ENCODE results near the gene PPP2R2B. TPM values are rescaled to one million over a fixed set of nuclear protein-coding genes. Genes with fewer than 3 reads are reported as not detected.

The PPP2R2B gene
- total RNA-seq, 1 donor, result not detected

DNA sequence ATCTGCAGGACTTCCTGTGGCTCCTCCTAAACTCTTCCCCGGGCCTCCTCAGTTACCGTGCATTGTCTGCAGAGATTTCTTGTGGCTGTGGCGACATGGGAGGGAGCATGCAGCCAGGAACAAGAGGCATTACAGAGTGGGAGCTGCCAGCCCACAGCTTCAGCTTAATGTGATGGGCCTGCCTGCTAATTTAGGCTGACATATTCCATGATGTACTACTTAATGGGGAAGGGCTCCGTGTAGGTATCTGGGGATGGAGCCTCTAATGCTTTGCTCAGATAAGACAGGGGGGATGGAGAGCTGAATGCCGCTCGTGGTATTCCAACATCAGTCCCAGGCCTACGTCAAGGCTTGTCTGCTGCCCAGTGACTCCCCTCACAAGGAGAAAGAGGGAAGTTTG is 225.0 kb downstream of the PPP2R2B start:
- Histone ChIP-seq H3K4me2 (ENCODE audit: insufficient read depth, low read length) (no peak overlapping the region), H3K27ac (ENCODE audit: low read depth, low read length) (no peak overlapping the region), H3K27me3 (ENCODE audit: insufficient read depth, low read length) (no peaks in the 10 kb centered on the region), H3K4me3 (ENCODE audit: insufficient read depth, low read length) (no peak overlapping the region), H4K20me1 (ENCODE audit: insufficient read depth, low read length) (no peaks in the 10 kb centered on the region), H3K4me1 (ENCODE audit: insufficient read depth, low read length) (no peaks in the 10 kb centered on the region), H3K36me3 (ENCODE audit: insufficient read depth, low read length) (no peaks in the 10 kb centered on the region), H3K9me3 (ENCODE audit: low read depth, low read length) (no peaks in the 10 kb centered on the region), H3K79me2 (ENCODE audit: insufficient read depth, low read length) (no peaks in the 10 kb centered on the region), H2AFZ (ENCODE audit: low read length) (no peak overlapping the region)
- no peak for DNase-seq (ENCODE audit: insufficient read length, low spot score, missing footprints)
- TF ChIP-seq CTCF (IDR thresholded peaks at IDR 0.05; ENCODE audit: extremely low read depth, low read depth, low read length), result no peak

- H3K4me3 ChIP-seq (ENCODE audit: insufficient read depth, low read length), result no peak overlapping the region
- H3K36me3 ChIP-seq (ENCODE audit: insufficient read depth, low read length), result no peaks in the 10 kb centered on the region
- H3K9me3 ChIP-seq (ENCODE audit: low read depth, low read length), result no peaks in the 10 kb centered on the region
- H3K27me3 ChIP-seq (ENCODE audit: insufficient read depth, low read length), result no peaks in the 10 kb centered on the region
- no peak for TF ChIP-seq CTCF (IDR thresholded peaks at IDR 0.05; ENCODE audit: extremely low read depth, low read depth, low read length)
- DNase-seq (ENCODE audit: insufficient read length, low spot score, missing footprints), result no peak
- H3K27ac ChIP-seq (ENCODE audit: low read depth, low read length), result no peak overlapping the region
- H3K79me2 ChIP-seq (ENCODE audit: insufficient read depth, low read length), result no peaks in the 10 kb centered on the region
- no peak overlapping the region for H2AFZ ChIP-seq (ENCODE audit: low read length)
- H4K20me1 ChIP-seq (ENCODE audit: insufficient read depth, low read length), result no peaks in the 10 kb centered on the region
- H3K4me1 ChIP-seq (ENCODE audit: insufficient read depth, low read length), result no peaks in the 10 kb centered on the region
- H3K4me2 ChIP-seq (ENCODE audit: insufficient read depth, low read length), result no peak overlapping the region
These were observed 226.0 kb downstream of the PPP2R2B start for GRCh38 chr5:146652547-146652946.

DNA sequence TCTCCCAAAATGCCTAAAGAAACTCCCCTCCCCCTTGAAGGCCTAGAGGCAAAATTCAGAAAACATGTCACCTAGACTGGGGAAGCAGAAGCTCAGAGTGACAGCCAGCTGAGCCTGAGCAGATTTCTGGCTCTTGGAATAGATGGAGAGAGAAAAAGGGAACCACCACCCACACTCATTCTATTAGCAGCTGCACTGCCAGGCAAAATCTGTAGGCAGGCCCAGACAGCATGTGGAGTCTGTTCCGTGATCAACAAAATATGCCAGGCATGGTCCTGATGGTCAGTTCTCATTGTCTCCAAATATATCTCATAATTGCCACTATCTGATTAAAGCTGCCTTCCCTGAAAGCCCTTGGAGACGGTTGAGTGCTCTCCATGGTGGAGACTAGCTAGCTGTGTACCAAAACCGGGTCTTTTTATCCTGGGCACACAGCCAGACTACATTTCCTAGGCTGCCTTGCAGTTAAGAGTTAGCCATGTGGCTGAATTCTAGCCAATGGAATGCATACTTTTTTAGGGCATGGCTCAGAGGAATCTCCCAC is 230.8 kb downstream of the PPP2R2B start:
- Histone ChIP-seq H3K4me3 (ENCODE audit: insufficient read depth, low read length) (no peak overlapping the region), H3K27ac (ENCODE audit: low read depth, low read length) (no peak overlapping the region), H3K4me1 (ENCODE audit: insufficient read depth, low read length) (no peaks in the 10 kb centered on the region), H2AFZ (ENCODE audit: low read length) (no peak overlapping the region), H3K36me3 (ENCODE audit: insufficient read depth, low read length) (no peaks in the 10 kb centered on the region), H4K20me1 (ENCODE audit: insufficient read depth, low read length) (no peaks in the 10 kb centered on the region), H3K27me3 (ENCODE audit: insufficient read depth, low read length) (no peaks in the 10 kb centered on the region), H3K9me3 (ENCODE audit: low read depth, low read length) (no peaks in the 10 kb centered on the region), H3K79me2 (ENCODE audit: insufficient read depth, low read length) (no peaks in the 10 kb centered on the region), H3K4me2 (ENCODE audit: insufficient read depth, low read length) (no peak overlapping the region)
- DNase-seq (ENCODE audit: insufficient read length, low spot score, missing footprints), result no peak
- TF ChIP-seq CTCF (IDR thresholded peaks at IDR 0.05; ENCODE audit: extremely low read depth, low read depth, low read length), result no peak

DNA sequence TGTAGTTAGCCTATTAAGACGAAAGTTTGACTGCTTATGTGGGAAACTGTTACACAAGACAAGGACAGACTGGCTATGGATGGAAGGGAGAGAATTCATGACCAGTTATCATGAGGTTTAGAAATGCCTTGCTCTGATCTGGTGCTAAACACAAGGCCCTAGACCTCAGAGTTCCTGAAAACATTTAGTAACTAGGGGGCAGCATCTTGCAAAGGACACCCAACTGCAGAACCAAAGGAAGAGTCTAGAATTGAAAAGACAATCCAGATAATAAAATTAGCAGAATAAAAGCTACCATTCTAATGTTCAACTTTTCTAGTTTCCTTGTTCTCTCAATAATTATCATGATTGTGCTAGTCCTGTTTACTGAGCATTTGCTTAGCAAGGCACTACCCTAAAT is 232.1 kb downstream of the PPP2R2B start:
- Histone ChIP-seq H3K27me3 (ENCODE audit: insufficient read depth, low read length) (no peaks in the 10 kb centered on the region), H2AFZ (ENCODE audit: low read length) (no peak overlapping the region), H3K27ac (ENCODE audit: low read depth, low read length) (no peak overlapping the region), H3K9me3 (ENCODE audit: low read depth, low read length) (no peaks in the 10 kb centered on the region), H3K4me2 (ENCODE audit: insufficient read depth, low read length) (no peak overlapping the region), H3K4me1 (ENCODE audit: insufficient read depth, low read length) (no peaks in the 10 kb centered on the region), H3K79me2 (ENCODE audit: insufficient read depth, low read length) (no peaks in the 10 kb centered on the region), H3K36me3 (ENCODE audit: insufficient read depth, low read length) (no peaks in the 10 kb centered on the region), H4K20me1 (ENCODE audit: insufficient read depth, low read length) (no peaks in the 10 kb centered on the region), H3K4me3 (ENCODE audit: insufficient read depth, low read length) (no peak overlapping the region)
- no peak for TF ChIP-seq CTCF (IDR thresholded peaks at IDR 0.05; ENCODE audit: extremely low read depth, low read depth, low read length)
- DNase-seq (ENCODE audit: insufficient read length, low spot score, missing footprints), result no peak

Data from osteoblast (primary cell).